ENCODE measurements around the gene MLH1. TPM values are rescaled to one million over a fixed set of nuclear protein-coding genes. Genes with fewer than 3 reads are reported as not detected.
"Not testable (repeated sequence)": the region's sequence is repeated elsewhere in the genome, so short reads cannot be mapped to it uniquely, and the experiment has no call there.

Gene MLH1
- total and polyA plus RNA-seq, 10 donors, result 16.6 to 38.8 (median 30.4) TPM

- Histone ChIP-seq H3K4me1 (peaks cover 0 to 25% (median 9%) of the 10 kb centered on the region in 6 donors), H3K27ac (peak overlapping the region in 7 of 8 donors; percentile 5 to 60 (median 45)), H3K4me3 (no peak overlapping the region), H3K36me3 (peaks cover 0 to 100% (median 84%) of the 10 kb centered on the region in 6 donors), H3K27me3 (replicated peaks in 1 of 7) (no peaks in the 10 kb centered on the region), H3K9me3 (no peaks in the 10 kb centered on the region)
- WGBS, 5 donors, result 93 to 97% (median 96%) methylated on average over 2 of the region's 2 CpGs
- intact Hi-C loops (cut with DNase I; ENCODE audit: low total_unique reads), result no loop called here
- TF ChIP-seq CTCF (IDR thresholded peaks at IDR 0.05 in 8 of 11, conservative IDR thresholded peaks at IDR 0.05 in 3 of 11), result no peak
- no peak for TF ChIP-seq POLR2AphosphoS5 (IDR thresholded peaks at IDR 0.05)
- DNase-seq, result no peak
Measured at GRCh38 chr3:37053753-37054152, 60.4 kb downstream of the MLH1 start.

GRCh38 chr3:37054370-37054769 is 61.1 kb downstream of the MLH1 start:
- WGBS, 5 donors, result 64 to 87% (median 75%) methylated on average over 3 of the region's 3 CpGs
- TF ChIP-seq CTCF (IDR thresholded peaks at IDR 0.05 in 8 of 11, conservative IDR thresholded peaks at IDR 0.05 in 3 of 11), result no peak
- no peak for TF ChIP-seq POLR2AphosphoS5 (IDR thresholded peaks at IDR 0.05)
- TF ChIP-seq POLR2A (IDR thresholded peaks at IDR 0.05), result no peak
- Histone ChIP-seq H3K4me3 (no peak overlapping the region), H3K27me3 (replicated peaks in 1 of 7) (no peaks in the 10 kb centered on the region), H3K9me3 (no peaks in the 10 kb centered on the region), H3K36me3 (peaks cover 0 to 100% (median 80%) of the 10 kb centered on the region in 6 donors), H3K27ac (peak overlapping the region in 7 of 8 donors; percentile 5 to 60 (median 45)), H3K4me1 (peaks cover 0 to 25% (median 9%) of the 10 kb centered on the region in 6 donors)
- DNase-seq, result no peak
- intact Hi-C loops (cut with DNase I; ENCODE audit: low total_unique reads), result no loop called here

GRCh38 chr3:37055077-37055476 is 61.8 kb downstream of the MLH1 start:
- intact Hi-C loops (cut with DNase I; ENCODE audit: low total_unique reads); H3K9me3 ChIP-seq; H3K27me3 ChIP-seq (replicated peaks in 1 of 7); H3K4me3 ChIP-seq; DNase-seq: not testable (repeated sequence)
- WGBS, 5 donors, result 89 to 95% (median 90%) methylated on average over 8 of the region's 8 CpGs
- Histone ChIP-seq H3K27ac (peak overlapping the region in 6 of 8 donors; percentile 5 to 60 (median 48)), H3K36me3 (peaks cover 0 to 100% (median 74%) of the 10 kb centered on the region in 6 donors), H3K4me1 (peaks cover 0 to 29% (median 9%) of the 10 kb centered on the region in 6 donors)

- no peak for DNase-seq
- Histone ChIP-seq H3K36me3 (peaks cover 0 to 100% (median 60%) of the 10 kb centered on the region in 6 donors), H3K9me3 (no peaks in the 10 kb centered on the region), H3K4me1 (peaks cover 0 to 39% (median 9%) of the 10 kb centered on the region in 6 donors), H3K4me3 (no peak overlapping the region), H3K27me3 (replicated peaks in 1 of 7) (no peaks in the 10 kb centered on the region), H3K27ac (peak overlapping the region in 3 of 8 donors; percentile 5 to 44 (median 33))
- TF ChIP-seq CTCF (IDR thresholded peaks at IDR 0.05 in 8 of 11, conservative IDR thresholded peaks at IDR 0.05 in 3 of 11), result no peak
- TF ChIP-seq POLR2A (IDR thresholded peaks at IDR 0.05), result no peak
- no peak for TF ChIP-seq POLR2AphosphoS5 (IDR thresholded peaks at IDR 0.05)
- intact Hi-C loops (cut with DNase I; ENCODE audit: low total_unique reads), result no loop called here
Measured at GRCh38 chr3:37056826-37057225, 63.5 kb downstream of the MLH1 start.

- peaks cover 0 to 41% (median 9%) of the 10 kb centered on the region in 6 donors for H3K4me1 ChIP-seq
- peak overlapping the region in 1 of 8 donors; percentile 24 for H3K27ac ChIP-seq
- DNase-seq, result no peak
- no peak for TF ChIP-seq POLR2AphosphoS5 (IDR thresholded peaks at IDR 0.05)
- TF ChIP-seq CTCF (IDR thresholded peaks at IDR 0.05 in 8 of 11, conservative IDR thresholded peaks at IDR 0.05 in 3 of 11), result no peak
- TF ChIP-seq POLR2A (IDR thresholded peaks at IDR 0.05), result no peak
- peaks cover 0 to 100% (median 54%) of the 10 kb centered on the region in 6 donors for H3K36me3 ChIP-seq
- H3K9me3 ChIP-seq, result no peaks in the 10 kb centered on the region
- intact Hi-C loops (cut with DNase I; ENCODE audit: low total_unique reads), result no loop called here
- no peak overlapping the region for H3K4me3 ChIP-seq
- no peaks in the 10 kb centered on the region for H3K27me3 ChIP-seq (replicated peaks in 1 of 7)
- WGBS, 5 donors, result 91 to 99% (median 97%) methylated on average over 5 of the region's 5 CpGs
Measured at GRCh38 chr3:37058117-37058516, 64.8 kb downstream of the MLH1 start.

Data from spleen (tissue), 11 donors.